NCI-H146 treated with DMSO at 0.1 percent for 48 hours (cell line): ENCODE measurements around the gene NDST1.

Experiments
- DNase-seq: peaks from one replicate; lab custom pipeline; 2025; ENCODE audit not compliant: unreplicated experiment; lab: John Stamatoyannopoulos, UW

NDST1 gene

DNA sequence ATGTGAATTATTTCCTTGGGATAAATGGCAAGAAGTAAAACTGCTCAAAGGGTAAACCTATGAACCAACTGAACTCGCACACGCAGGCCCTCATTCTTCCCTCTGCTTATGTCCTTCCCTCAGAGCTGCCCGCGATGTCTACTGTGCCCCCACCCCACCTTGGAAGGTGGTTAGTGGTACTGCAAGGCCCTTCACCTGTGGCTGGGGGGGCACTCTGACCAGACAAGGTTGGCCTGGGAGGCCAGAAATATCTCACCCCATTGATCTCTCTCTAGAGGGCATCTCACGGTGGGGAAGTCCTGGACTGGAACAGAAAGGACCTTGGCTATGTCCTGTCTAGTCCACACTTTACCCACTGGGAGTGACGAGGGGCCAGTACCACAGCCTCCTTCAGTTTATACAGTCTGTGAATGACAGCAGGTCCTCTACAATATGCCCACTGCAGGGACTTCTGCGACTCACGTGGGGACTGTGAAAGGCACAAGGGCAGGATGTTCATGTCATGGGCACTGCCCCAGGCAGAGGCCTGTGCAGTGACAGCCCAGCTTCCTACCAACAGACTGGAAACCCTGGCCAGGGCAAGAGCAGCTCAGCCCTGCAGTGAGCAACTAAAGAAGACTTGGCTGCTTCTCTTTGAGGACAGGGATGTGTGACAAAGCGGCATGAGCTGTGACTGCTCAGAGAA is 75.8 kb downstream of the NDST1 start:
- DNase-seq: no peak

DNA sequence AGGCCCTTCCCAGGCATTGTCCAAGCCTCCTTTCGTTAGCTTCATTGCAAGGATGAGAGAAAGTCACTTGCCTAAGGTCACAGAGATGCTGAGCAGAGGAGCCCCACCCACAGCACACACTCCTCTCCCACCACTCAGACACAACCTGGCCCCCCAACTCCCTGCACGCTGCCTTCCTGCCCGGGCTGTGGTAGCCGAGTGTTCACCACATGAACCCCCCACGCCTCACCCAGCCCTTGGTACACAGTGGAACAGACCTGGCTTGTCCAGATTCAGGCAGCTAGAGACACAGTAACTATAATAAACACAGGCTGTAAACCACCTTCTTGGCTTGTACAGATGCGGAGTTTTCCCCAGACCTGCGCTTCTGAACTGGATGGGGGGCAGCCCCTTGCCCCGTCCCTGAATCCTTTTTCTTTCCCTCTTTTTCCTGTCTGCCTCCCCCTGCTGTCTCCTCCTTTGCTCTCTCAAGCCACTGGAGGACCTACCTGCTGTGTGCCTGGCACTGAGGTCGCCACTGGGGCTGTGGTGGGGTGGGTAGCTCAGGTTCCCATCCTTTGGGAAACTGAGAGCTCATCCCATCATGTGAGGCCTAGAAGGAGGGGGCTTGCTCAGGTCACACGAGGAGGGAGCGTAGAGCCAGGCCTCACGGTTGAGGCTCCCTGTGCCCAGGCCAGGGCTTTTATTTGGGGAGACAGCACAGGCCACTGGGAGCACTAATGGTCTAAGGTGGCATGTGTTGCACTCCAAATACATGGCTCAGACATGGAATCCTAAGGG is 76.8 kb downstream of the NDST1 start:
- no peak for DNase-seq

DNA sequence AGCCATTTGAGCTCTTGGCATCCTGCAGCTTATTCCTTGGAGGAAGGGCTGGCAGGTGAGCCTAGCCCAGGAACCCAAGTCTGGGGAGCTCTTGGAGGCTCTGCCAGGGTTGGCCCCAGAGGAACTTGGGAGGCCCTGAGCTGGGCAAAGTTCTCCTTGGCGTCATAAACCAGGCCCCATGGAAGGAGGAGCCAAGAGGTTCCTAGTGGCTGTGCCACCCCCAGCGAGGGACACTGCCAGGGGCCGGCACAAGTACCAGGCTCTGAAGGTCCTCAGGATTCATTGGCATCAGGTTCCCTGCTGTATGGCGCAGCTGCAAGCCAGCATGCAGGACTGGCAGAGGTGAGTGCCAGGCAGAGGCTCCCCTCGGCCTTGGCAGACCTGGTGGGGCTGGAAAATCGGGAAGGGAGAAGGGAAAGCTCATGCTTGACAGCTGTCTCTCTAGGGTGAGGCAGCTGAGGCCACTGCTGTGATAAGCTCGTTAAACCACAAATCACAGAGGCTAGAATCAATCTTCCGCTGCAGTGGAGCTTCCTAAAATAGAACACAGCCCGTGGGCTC is 77.9 kb downstream of the NDST1 start:
- no peak for DNase-seq

DNA sequence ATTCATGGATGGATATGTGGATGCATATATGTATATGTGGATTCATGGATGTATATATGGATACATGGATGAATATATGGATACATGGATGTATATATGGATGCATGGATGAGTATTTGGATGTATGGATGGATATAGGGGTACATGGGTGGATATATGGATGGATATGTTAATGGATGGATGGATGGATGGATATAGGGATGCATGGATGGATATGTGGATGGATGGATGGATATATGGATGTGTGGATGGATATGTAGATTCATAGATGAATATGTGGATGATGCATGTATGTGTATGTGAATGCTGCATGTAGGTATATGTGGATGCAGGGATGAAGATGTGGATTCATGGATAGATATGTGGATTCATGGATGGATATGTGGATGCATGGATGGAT is 79.1 kb downstream of the NDST1 start:
- DNase-seq: no peak

DNA sequence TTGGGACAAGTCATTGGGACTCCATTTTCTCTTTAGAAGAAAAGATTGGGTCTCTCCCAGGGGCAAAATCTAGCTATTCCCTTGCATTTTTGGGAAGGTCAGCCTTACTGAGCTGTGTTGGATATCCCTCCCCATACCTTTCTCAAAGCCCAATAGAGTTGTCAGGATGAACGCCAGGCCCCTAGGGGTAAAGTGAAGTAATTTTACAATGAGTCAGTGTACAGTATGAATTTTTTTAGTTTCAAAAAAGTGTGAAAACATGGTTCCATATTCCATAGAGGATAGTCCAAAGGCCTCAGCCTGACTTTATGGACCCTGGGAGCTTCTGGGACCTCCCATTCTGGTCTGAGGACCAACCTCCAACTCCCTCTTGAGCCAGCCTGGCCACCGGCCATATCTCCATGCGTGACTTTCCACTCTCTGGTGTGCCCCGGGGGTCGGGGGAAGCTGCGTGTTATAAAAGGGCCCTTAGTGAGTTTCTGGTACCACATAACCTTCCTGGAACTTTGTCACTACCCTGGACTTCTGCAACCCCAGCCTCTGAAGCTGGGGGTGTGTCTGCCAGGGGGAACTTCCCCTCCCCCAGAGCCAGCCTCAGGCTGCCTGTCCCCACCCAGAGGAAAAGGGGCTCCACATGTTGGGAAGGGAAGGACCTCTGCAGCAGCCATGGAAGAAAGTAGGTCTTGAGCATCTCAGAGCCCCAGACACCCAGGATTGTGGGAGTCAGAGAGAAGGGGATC is 80.1 kb downstream of the NDST1 start:
- DNase-seq: no peak

DNA sequence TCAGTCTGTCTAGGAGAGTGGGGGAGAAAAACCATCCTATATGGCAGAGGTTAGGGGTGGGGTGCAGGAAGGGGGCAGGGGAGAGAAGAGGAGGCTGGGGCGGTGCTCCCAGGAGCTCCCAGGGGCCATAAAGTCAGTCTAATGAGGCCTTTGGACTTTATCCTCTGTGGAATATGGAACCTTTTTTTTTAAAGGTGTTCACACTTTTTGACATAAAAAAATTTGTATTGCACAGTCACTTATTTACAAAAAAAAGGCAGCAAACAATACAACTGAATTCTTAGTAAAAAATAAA is 80.6 kb downstream of the NDST1 start:
- DNase-seq: no peak

DNA sequence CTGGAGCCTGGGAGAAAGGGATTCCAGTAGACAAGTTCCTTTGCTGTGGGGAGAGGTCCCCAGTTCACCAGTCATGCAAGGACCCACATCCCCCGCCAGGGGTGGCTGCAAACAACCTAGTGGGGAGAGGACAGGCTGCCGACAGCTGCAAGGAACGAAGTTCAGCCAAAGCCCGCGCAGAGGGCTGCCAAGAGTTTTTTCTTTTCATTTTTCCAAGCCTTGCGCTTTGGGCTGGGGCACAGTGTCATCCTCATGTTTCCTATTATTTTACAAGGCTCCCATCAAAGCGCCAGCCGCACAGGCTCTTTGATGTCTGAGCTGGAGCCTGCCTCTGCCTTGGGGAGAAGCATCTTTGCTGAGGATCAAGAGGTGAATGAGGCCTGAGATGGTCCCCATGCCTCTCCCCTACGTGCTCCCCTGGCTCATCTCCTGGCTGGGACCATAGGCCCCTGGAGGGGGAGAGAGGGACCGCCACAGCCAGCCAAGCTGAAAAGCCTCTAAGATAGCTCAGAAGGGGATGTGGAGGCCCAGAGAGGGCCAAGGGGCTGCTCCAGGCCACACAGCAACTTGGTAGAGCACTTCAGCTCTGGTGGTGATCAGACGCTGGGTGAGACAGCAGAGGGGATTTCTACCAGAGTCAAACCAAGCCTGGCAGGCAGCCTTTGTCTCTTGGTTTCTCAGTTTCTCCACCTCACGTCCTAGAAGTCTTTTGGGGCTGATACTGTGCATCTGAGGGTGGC is 82.1 kb downstream of the NDST1 start:
- DNase-seq: no peak

DNA sequence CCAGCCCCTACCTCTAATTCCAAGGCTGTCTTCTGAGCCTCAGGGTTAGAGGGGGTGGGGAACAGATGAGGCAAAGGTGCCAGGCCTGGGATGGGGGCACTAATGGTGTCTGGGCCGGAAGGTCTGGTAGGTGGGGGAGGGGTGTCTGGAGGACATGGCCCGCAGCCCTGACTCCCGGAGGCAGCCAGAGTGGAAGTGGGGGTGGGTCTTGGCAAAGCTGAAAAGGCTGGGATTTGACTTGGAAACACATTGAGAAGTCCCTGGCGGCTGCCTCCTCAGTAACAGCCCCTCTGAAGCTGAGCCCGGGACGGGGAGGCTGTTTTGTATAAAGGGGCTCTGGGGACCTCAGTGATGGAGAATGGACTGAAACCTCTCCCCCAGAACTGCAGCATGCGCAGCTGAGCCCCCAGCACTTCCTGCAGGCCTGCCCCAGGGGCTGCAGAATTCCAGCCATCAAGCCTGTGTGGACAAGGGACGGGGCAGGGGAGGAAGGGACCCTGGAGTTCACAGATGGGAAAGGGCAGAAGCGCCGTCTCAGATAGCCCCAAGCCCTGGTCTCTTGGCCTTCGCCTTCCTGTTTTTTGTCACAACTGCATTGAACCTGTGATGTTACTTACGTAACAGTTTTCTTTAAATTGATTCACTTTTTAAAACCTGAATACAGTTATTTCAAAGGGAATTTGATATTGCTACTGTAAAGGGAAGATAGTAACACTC is 83.2 kb downstream of the NDST1 start:
- no peak for DNase-seq

DNA sequence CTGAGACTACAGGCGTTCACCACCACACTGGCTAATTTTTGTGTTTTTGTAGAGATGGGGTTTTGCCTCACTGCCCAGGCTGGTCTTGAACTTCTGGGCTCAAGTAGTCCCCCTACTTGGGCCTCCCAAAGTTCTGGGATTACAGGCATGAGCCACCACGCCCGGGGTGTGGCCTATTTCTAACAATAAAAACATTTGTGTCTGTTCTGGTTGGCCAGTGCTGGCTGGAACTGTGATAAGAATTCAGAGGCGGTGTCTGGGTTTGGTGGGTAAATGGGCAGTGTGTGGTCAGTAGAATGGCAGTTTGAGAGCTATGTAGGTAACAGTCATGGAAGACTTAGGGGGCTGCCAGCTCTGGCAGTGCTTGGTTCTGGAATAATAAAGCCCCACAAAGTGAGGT is 85.7 kb downstream of the NDST1 start:
- DNase-seq: no peak

DNA sequence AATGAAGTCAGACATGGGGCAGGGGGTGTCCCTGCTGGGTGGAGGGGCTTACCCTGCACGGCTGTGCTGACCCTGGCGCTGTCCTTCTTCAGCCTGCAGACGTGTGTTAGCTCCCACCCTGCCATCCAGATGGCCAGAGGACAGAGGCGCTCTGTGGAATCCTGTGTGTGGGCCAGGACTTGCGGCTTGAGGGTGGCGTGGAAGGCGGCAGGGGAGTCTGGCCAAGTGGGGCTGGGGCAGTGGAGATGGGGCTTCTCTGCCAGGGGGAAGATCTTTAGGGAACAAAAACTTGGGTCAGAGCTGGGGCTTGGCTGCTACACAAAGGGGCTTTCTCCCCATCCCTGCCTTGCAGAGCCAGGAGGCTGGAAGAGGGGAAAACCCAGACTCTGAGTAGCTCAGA is 86.1 kb downstream of the NDST1 start:
- DNase-seq: no peak

DNA sequence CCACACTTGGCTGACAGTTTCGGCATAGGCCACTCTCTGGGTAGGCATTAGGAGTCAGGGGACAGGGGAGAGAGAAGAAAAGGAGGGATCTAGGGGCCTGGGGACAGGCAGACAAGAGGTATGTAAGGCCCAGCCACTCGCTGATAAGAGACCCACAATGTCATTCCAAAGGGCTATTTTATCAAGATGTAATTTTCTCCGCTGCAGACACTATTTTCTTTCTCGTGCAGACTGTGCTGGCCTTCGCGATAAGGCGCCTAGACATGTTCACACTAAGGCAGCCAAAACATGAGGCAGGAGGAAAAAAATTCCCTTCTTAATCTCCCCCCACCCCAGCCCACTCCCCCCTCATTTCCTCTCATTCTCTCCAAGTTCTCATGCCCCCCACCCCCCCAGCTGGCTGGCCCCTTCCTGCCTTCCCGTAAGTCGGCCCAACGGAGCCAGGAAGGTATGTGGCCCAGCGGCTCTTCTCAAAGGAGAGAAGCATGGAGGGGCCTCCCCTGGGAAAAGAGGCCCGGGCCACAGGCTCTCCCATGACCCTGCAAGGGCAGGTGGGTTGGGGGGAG is 87.6 kb downstream of the NDST1 start:
- DNase-seq: no peak

DNA sequence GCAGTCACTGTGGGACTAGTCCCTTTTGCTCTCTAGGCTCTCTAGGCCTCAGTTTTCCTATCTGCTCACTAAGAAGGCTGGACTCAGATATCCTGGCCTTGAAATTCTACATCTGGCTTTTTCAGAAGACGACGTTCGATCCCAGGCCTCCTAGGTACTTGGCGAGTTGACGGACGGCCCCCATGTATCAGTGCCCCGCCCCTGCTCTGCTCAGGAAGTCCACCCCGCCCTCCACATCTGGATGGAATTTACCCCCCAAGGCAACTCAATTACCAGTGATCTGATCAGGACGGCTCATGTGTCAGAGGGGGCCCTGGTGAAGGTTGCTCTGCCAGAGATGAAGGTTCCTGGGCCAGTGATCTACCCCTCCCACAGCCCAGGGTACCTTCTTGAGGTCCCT is 88.4 kb downstream of the NDST1 start:
- DNase-seq: no peak

DNA sequence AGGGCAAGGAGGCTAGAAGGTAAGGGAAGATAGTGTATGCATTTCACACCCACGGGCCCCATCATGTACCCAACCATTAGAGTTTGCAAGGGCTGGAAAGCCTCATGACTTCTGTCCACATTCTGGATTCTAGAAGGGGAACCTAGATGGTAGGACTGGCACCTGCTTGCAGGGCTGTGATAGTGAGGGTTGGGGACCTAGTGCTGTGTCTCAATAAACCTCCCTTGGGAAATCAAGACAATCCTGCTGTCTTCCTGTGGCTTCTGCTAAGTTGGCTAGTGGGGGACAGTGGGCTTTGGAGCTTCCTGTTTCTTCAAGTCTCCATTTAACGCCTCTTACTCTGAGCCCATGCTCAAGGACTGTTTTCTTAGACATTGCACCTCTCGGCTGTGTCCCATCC is 88.9 kb downstream of the NDST1 start:
- no peak for DNase-seq

DNA sequence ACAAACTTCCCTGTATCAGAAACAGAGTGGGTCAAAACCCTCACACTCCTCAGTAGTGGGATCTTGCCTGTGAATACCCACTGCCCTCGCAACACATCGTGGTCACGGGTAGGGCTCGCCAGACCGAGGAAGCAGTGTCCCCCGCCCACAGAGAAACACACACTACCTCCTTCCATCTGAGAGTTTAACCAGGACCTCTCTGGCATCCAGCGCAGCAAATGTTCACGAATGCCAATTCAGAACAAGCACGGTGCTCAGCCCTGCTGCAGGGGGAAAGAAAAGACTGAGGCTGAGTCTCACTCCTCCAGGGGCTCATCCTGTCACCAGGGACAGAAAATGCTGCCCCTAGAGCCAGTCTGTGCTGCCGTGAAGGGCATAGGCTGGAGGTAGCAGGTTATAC is 90.1 kb downstream of the NDST1 start:
- no peak for DNase-seq

DNA sequence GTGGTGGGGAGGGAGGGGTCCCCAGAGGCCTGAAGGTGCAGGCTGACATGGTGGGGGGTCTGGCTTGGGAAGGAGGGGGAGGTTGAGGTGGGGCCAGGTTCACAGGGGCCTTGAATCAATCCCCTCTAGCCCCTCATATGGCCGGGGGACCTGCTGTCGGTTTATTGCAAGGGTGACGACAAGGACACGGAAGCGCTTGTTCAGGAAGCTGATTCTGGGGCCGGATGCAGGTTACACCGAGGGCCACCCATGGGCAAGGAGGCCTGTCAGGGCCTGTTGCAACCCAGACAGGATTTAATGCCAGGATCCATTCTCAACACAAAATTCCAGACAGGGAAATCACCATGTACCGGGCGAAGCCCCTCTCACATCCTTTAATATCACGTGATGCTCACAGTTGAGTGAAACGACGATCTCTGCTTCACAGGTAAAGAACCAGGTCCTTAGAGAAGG is 90.9 kb downstream of the NDST1 start:
- no peak for DNase-seq

DNA sequence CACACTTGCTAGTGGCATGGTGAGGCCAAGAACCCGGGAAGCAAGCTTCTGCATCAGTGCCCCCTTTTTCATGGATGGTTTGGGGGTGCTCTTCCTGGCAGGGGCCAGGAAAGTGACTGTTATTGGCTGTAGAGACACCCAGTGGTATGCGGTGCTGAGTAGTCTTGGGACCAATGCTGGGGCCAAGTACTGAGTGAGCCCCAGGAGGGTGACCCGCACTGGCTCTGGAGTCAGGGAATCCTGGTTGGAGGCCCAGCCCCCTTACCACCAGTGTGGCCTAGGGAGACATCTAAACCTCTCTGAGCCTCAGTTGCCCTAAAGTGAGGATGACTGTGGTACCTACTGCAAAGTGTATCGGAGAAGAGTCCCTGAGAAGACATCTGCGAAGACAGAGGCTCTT is 91.3 kb downstream of the NDST1 start:
- no peak for DNase-seq

DNA sequence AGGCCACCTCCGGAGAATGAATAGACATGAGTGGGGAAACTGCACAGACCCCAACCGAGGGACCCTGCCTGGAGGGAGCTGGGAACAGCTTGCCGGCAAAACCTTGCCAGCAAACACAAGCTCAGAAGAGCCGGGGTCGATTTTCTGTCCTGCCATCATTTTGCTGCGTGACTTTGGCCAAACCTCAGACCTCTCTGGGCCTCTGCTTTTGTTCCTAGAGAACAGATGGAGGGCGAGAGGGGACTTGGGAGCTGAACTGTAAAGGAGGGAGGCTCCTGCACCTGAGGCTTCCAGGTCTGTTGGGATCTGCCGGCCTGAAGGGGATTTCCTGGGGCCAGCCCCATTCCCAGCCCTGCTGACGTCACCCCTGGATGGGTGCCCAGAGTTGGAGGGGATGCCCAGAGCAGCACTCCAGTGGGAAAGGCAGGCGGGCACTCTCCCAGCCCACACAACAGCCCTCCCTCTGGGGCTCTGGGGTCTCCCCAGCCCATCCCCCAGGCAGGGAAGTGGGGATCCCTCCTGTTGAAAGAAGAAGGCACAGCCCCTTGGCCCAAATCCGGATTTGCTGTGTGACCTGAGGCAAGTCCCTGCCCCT is 92.1 kb downstream of the NDST1 start:
- DNase-seq: no peak

DNA sequence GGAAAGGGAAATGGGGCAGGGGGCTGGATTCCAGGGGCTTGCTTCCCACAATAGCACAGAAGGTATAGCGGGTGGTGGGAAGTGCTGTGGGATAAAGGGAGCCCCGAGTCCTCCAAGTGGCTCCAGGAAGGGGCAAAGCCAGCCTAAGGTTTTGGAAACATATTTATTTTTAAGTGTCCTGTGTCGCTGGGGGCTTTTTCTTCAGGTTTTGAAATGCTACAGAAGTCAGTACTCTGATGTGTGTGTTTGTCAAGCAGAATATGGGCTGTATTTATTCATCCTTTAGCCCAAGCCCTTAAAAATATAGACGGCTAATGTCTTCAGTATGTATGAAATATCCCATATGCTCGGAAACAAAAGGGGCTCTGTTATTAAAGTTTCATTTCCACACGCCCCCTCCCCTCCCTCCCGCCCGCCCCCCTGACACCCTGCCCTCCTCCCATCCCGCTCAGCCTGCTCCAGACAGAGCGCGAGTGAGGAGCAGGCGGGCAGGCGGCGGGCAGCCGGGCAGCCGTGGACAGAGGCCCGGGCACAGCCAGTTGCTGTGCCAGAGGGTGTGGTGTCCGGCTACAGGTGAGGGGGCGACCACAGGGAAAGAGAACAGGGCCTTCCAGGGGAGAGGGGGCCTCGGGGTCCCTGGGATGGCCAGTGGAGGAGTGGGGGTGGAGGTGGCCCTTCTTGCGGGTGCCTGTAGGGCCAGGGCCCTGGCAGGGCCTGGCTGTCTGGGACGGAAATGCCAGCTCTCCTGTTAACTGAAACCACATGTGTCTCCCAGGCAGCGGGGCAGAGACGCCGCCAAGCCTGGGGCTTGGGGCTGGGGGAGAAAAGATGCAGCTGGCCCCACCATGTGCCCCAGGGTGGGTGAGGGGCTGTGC is 92.9 kb downstream of the NDST1 start:
- no peak for DNase-seq
